MM.1S (cell line): ENCODE data around the gene CNGA1.

ENCODE experiments used
- DNase-seq: peaks from one replicate; pipeline ENCODE4 v3.0.0-alpha.2; 2015
- H2AFZ ChIP-seq: fragments of 300-600 bp; sonication (generic); 2 replicates; pipeline ENCODE4 v1.6.0; 2016; ENCODE audit warnings: antibody characterized with exemption, low read length
- H3F3A ChIP-seq: fragments of 300-600 bp; sonication (generic); 2 replicates; pipeline ENCODE4 v1.6.1; 2016; ENCODE audit warnings: mild to moderate bottlenecking, antibody characterized with exemption, low read length, moderate library complexity, mixed read lengths; ENCODE audit not compliant: insufficient read depth
- H3K27ac ChIP-seq: fragments of 300-600 bp; sonication (generic); 2 replicates; pipeline ENCODE4 v1.5.1; 2016; ENCODE audit warnings: mild to moderate bottlenecking, low read length
- H3K27me3 ChIP-seq: fragments of 300-600 bp; sonication (generic); replicated peaks from 2 replicates; pipeline ENCODE4 v1.6.0; 2016; ENCODE audit warnings: low read length; ENCODE audit not compliant: insufficient read depth
- H3K36me3 ChIP-seq: fragments of 300-600 bp; sonication (generic); replicated peaks from 2 replicates; pipeline ENCODE4 v1.6.1; 2016; ENCODE audit warnings: mild to moderate bottlenecking, low read length, mixed read lengths; ENCODE audit not compliant: insufficient read depth
- H3K4me1 ChIP-seq: fragments of 300-600 bp; sonication (generic); 2 replicates; pipeline ENCODE4 v1.6.1; 2016; ENCODE audit warnings: low read length, mixed read lengths
- H3K4me2 ChIP-seq: fragments of 300-600 bp; sonication (generic); 2 replicates; pipeline ENCODE4 v1.6.0; 2016; ENCODE audit warnings: low read depth, low read length
- H3K4me3 ChIP-seq: fragments of 300-600 bp; sonication (generic); 2 replicates; pipeline ENCODE4 v1.5.1; 2016; ENCODE audit warnings: low read length, mixed read lengths
- H3K79me2 ChIP-seq: fragments of 300-600 bp; sonication (generic); 2 replicates; pipeline ENCODE4 v1.6.1; 2016; ENCODE audit warnings: mixed run types, low read length, mixed read lengths
- H3K9ac ChIP-seq: fragments of 300-600 bp; sonication (generic); 2 replicates; pipeline ENCODE4 v1.6.1; 2016; ENCODE audit warnings: low read length, mixed read lengths
- H3K9me2 ChIP-seq: fragments of 300-600 bp; sonication (generic); replicated peaks from 2 replicates; pipeline ENCODE4 v1.6.1; 2016; ENCODE audit warnings: mild to moderate bottlenecking, low read length, mixed read lengths; ENCODE audit not compliant: insufficient read depth
- H3K9me3 ChIP-seq: fragments of 300-600 bp; sonication (generic); replicated peaks from 2 replicates; pipeline ENCODE4 v1.6.1; 2016; ENCODE audit warnings: mild to moderate bottlenecking, low read length, mixed read lengths; ENCODE audit not compliant: insufficient read depth
- H4K20me1 ChIP-seq: fragments of 300-600 bp; sonication (generic); 2 replicates; pipeline ENCODE4 v1.6.1; 2016; ENCODE audit warnings: mild to moderate bottlenecking, low read length, moderate library complexity, mixed read lengths; ENCODE audit not compliant: insufficient read depth
- CTCF ChIP-seq: fragments of 300-600 bp; sonication (generic); IDR thresholded peaks from 2 replicates; pipeline ENCODE4 v1.5.1; 2016; ENCODE audit warnings: antibody characterized with exemption, low read length, mixed read lengths
- EZH2 ChIP-seq: fragments of 300-600 bp; sonication (generic); optimal IDR thresholded peaks from 2 replicates; pipeline ENCODE3; 2017; ENCODE audit warnings: low read depth, mild to moderate bottlenecking, antibody characterized with exemption, low read length, mixed read lengths
- EZH2phosphoT487 ChIP-seq: fragments of 300-600 bp; sonication (generic); IDR thresholded peaks from 2 replicates; pipeline ENCODE4 v1.6.1; 2018; ENCODE audit warnings: antibody characterized with exemption, low read length

The CNGA1 gene

GRCh38 chr4:48027653-48028052 is 11.2 kb upstream of the CNGA1 start:
- peaks cover 9% of the 10 kb centered on the region; the same call in 1 of the 2 replicates for H3K27me3 ChIP-seq
- no peak overlapping the region for H3K4me2 ChIP-seq
- no peaks in the 10 kb centered on the region for H3K9me2 ChIP-seq
- H3K4me1 ChIP-seq: no peaks in the 10 kb centered on the region
- no peaks in the 10 kb centered on the region for H3F3A ChIP-seq
- H3K79me2 ChIP-seq: no peaks in the 10 kb centered on the region
- TF ChIP-seq CTCF (no peak), EZH2 (no peak), EZH2phosphoT487 (no peak)
- no peak for DNase-seq
- H3K4me3 ChIP-seq: no peak overlapping the region
- no peaks in the 10 kb centered on the region for H3K9me3 ChIP-seq
- H3K9ac ChIP-seq: no peak overlapping the region
- H3K27ac ChIP-seq: no peak overlapping the region
- no peak overlapping the region for H2AFZ ChIP-seq
- H3K36me3 ChIP-seq: no peaks in the 10 kb centered on the region
- H4K20me1 ChIP-seq: no peaks in the 10 kb centered on the region

DNA sequence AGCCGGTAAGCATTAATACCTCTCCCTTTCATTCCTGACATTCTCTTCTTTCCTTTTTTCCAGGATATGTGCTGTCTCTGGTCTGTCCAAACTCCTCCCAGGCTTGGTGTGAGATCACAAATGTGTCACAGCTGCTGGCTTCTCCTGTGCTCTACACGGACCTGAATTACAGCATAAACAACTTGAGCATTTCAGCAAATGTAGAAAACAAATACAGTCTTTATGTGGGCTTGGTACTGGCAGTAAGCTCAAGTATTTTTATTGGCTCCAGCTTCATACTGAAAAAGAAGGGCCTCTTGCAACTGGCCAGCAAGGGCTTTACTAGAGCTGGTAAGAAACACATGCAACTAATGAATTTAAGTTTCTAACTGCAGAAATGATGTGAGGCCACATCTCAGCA is 8.5 kb upstream of the CNGA1 start:
- no peaks in the 10 kb centered on the region for H3K4me1 ChIP-seq
- no peak overlapping the region for H3K27ac ChIP-seq
- H4K20me1 ChIP-seq: no peaks in the 10 kb centered on the region
- H3K36me3 ChIP-seq: no peaks in the 10 kb centered on the region
- no peak overlapping the region for H3K4me3 ChIP-seq
- H3F3A ChIP-seq: no peaks in the 10 kb centered on the region
- no peak overlapping the region for H3K9ac ChIP-seq
- no peak for DNase-seq
- H3K27me3 ChIP-seq: peaks cover 4% of the 10 kb centered on the region; the same call in 1 of the 2 replicates
- no peaks in the 10 kb centered on the region for H3K9me2 ChIP-seq
- TF ChIP-seq CTCF (no peak), EZH2 (no peak), EZH2phosphoT487 (no peak)
- no peak overlapping the region for H2AFZ ChIP-seq
- no peaks in the 10 kb centered on the region for H3K79me2 ChIP-seq
- H3K4me2 ChIP-seq: no peak overlapping the region
- no peaks in the 10 kb centered on the region for H3K9me3 ChIP-seq

GRCh38 chr4:48024522-48024921 is 8.0 kb upstream of the CNGA1 start:
- no peak for DNase-seq
- H3F3A ChIP-seq: no peaks in the 10 kb centered on the region
- no peaks in the 10 kb centered on the region for H3K9me2 ChIP-seq
- H3K9ac ChIP-seq: no peak overlapping the region
- no peaks in the 10 kb centered on the region for H4K20me1 ChIP-seq
- no peaks in the 10 kb centered on the region for H3K36me3 ChIP-seq
- H3K4me1 ChIP-seq: no peaks in the 10 kb centered on the region
- no peak overlapping the region for H3K4me2 ChIP-seq
- H3K27ac ChIP-seq: no peak overlapping the region
- H3K9me3 ChIP-seq: no peaks in the 10 kb centered on the region
- no peak overlapping the region for H2AFZ ChIP-seq
- no peak overlapping the region for H3K4me3 ChIP-seq
- H3K27me3 ChIP-seq: peaks cover 4% of the 10 kb centered on the region; the same call in 1 of the 2 replicates
- H3K79me2 ChIP-seq: no peaks in the 10 kb centered on the region
- TF ChIP-seq CTCF (no peak), EZH2phosphoT487 (no peak), EZH2 (no peak)
